Renal cortical epithelial cell (primary cell): ENCODE measurements around the gene NAV2. TPM values are rescaled to one million over a fixed set of nuclear protein-coding genes. Genes with fewer than 3 reads are reported as not detected.
A peak's percentile ranks its signal among the peaks of the same experiment; 100 is the strongest.
"Not testable (repeated sequence)": the region's sequence is repeated elsewhere in the genome, so short reads cannot be mapped to it uniquely, and the experiment has no call there.

Experiments used
- DNase-seq: peaks from one replicate; pipeline ENCODE4 v3.0.0-alpha.2; 2011; ENCODE audit warnings: low read depth
- total RNA-seq: library from RNA; depleted of rRNA; stranded (reverse); fragments of >200 nt; gene quantifications from 2 replicates; pipeline ENCODE4 v1.2.3, GENCODE V29; 2014

The NAV2 gene
- total RNA-seq, 1 donor from 2014 or later: 41.1 TPM

GRCh38 chr11:19953909-19954308, 241.3 kb downstream of the NAV2 start:
- DNase-seq: peak; percentile 93

- peak; percentile 59 for DNase-seq
Observed at GRCh38 chr11:19954899-19955298, 242.3 kb downstream of the NAV2 start.

- no peak for DNase-seq
Observed at GRCh38 chr11:19955660-19956059, 243.0 kb downstream of the NAV2 start.

GRCh38 chr11:19956228-19956627, 243.6 kb downstream of the NAV2 start:
- DNase-seq: no peak

DNA sequence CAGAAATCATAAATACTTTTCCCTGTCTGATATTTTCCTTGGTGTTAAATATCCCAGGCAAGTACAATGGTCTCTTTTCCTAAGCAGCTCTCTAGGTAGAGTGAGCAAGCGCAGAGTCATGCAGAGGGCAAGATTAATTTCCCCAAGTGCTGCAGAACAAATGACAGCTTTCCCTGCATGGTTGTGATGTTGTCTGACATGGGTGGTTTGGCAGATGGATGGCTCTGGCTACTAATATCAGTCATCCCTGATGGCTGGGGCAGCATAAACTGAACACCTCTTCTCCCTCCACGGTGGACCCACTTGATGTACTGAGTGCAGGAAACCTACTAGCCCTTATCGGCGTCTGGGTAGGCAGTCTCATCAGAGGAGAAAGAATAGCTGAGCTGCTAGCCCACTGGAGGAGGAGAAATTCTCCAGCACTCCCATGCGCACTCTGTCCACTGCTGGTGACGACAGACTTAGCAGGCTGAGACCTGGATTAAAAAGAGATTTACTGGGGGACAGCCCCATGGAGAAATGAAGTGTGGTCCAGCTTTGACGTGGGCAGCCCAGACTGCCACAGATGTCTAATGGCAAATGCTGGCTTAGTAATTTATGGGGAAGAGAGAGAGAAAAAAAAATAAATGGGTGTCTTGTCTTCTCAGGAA, 244.8 kb downstream of the NAV2 start:
- DNase-seq: no peak

DNA sequence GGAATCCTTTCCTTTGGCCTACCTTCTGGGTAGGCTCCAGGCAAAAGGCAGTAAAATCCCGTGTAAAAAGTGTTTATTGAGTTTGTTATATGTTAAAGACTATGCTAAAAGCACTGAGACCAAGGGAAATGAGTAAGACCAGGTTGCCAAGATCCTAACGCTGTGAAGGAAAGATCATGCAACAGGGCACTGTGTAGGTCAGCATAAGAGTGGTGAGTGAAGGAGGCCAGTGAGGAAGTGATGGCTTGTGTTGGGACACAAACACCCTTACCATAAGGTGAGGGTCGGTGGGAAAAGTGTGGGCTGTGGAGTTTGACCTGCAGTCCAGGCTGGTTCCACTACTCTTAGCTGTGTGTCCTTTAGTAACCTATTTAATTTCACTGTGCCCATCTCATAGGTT, 245.6 kb downstream of the NAV2 start:
- no peak for DNase-seq

DNA sequence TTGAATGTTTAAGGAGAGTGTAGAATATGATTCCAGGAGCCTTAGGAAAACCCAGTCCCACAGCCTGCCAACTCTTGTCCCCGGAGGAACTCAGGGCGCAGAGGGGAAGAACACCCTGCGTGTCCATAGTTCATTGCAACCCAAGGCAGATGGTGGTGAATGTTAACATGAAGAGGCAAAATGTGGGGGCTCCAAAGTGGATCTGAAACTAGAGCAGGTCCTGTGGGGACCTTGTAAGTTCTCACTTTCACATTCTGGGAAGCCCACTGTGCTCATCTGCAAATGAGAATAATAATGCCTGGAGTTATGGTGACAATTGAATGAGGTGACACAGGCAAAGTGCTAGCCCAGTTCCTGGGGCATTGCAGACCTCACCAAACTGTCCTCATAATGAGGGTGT, 246.6 kb downstream of the NAV2 start:
- DNase-seq: no peak

- DNase-seq: no peak
Observed at GRCh38 chr11:19959648-19960059, 247.0 kb downstream of the NAV2 start.

GRCh38 chr11:19960410-19960809, 247.8 kb downstream of the NAV2 start:
- not testable (repeated sequence) for DNase-seq

- DNase-seq: no peak
Observed at GRCh38 chr11:19961225-19961624, 248.6 kb downstream of the NAV2 start.

GRCh38 chr11:19962053-19962800, 249.6 kb downstream of the NAV2 start:
- DNase-seq: no peak

GRCh38 chr11:19962801-19963175, 250.2 kb downstream of the NAV2 start:
- peak; percentile 97 for DNase-seq

DNA sequence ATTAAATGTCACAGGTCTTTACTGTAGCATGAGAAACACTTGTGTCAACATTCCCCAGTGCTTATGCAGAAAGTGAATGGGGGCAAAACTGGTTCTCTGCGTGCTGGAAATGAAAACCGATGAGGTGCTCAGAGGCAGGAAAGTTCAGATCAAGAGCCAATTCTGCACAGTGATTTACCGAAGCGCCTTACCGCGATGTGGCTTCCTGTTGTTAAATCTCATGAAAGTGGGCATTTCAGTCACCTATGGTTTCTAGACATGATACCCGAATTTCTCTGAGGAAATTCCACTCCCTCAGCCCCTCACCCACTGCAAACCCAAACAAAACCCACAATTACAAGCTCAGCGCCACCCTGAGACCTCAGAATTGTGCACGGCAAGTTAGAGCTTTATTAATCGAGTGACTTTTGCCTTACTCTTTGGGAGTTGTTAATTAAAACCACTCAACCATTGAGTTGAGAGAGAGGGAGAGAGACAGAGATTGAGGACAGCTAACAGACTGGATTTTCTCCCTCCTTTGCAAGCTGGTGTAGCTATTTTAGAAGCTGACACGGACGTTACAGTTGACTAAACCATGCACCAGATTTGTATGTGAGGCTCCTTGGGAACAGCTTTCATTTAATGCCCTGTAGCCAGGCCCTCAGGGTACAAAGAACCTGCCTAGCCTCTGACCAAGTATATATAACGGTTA, 251.2 kb downstream of the NAV2 start:
- peak; percentile 70 for DNase-seq

DNA sequence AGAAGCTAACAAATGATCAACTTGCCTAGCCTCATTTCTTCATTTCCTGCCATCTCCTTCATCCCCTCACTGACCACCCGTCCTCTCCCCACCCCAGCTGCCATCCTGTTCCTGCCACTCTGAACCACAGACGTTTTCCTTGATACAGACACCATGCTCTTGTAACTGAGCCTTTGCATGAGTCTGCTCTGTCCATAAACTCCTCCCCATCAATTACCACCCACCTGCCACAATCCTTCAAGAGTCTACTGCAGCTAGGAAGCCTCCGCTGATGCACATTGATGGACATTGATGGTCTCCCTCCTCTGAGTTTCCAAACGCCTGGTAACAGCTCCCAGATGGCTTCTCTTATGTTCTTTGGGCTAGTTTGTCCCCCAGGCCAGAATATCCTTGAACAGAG, 253.8 kb downstream of the NAV2 start:
- no peak for DNase-seq

- DNase-seq: no peak
Observed at GRCh38 chr11:19966927-19967326, 254.3 kb downstream of the NAV2 start.

DNA sequence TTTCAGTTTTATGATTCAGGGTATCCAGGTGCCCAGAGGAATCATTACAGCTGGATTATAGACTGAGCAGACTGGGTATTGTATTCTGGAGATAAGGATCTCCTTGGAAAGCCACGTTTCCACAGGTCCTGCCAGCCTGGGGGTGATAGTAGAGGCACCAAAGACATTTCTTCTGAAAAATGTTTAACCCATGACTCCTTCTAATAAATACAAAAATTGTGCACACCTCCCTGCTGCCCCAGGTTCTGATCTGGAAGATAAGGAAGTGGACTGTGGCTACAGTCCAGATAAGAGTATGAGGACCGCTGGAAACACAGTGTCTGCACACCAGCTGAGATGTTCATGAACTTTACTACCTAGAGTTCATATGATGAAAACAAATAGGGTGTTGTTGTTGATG, 255.2 kb downstream of the NAV2 start:
- DNase-seq: no peak

DNA sequence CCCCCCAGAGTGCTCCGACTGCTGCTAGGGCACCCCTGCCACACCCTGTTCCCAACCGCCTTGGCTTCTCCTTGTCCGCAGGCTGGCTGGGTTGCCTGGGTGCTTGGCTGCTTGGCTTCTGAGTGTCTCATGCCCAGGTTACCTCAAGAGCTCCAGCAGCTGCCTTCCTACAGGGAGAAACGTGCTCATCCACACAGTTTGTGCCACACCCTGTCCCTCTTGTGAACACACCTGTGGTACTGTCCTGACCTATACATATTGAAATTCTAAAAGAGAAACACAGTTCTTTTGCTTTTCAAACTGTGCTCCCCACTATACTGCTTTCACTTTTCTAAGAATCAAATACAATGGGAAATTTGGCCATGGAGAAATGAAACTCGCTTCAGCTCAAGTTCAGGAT, 256.2 kb downstream of the NAV2 start:
- no peak for DNase-seq

DNA sequence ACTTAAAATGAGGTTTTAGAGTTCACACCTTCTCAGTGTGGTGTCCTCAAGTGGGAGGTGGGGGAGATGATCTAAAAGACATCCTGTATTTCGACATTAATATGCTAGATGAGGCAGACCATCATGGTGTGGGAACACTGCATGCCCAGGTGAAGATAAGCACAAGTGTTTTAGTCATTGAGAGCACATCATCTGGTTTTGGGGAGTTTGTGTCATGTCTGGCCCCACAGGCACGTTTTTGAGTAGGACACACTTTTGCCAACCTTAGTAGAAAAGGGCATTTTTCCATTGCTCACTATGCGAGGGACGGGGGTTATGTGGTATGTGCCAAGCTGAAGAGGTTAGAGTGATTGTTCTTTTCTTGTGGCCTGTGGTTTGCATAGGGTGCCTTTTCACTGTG, 258.3 kb downstream of the NAV2 start:
- peak; percentile 49 for DNase-seq

DNA sequence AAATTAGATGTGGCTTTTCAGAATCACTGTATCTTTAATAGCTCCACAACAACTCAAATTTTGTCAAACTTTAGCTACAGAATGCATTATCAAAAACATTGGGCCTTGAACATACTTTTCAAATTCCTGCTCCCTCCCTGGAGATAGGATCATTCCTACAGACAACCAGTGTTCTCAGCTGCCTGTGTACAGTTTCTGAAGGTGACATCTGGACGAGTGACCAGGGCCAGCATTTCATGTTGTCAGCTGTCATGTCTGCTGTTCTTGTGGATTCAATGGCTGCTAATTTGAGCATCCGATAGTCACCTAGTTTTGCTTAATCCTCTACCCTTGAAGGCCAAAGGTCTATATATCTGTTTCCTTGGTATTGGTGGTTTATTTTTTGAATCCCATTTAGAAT, 259.5 kb downstream of the NAV2 start:
- DNase-seq: no peak

- no peak for DNase-seq
Observed at GRCh38 chr11:19972651-19973050, 260.0 kb downstream of the NAV2 start.

DNA sequence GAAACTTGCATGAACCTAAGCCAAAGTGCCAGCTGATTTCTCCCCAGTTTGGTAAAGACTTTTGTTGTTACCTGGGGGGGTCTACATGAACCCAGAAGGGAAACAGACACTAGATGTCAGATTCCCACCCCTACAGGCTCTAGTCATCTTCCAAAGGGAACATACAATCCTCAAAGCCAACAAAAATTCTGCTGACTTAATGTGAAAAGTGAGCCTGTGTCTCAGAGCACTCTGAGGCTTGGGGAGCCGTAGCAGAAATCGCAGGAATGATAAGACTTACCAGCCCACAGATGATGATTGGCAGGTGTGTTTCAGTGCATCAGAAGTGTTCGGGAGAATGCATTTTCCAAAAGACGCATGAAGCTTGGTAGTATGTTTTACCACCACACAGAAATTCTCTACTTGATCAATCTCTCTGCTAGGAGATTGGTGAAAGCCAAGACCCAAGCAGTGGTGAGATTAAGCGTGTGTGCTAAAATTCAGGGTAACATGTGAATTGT, 260.5 kb downstream of the NAV2 start:
- DNase-seq: no peak

- no peak for DNase-seq
Observed at GRCh38 chr11:19974886-19975285, 262.2 kb downstream of the NAV2 start.
